GM19372 (cell line): ENCODE data around the gene NOP58.
"Not testable (repeated sequence)": the region's sequence is repeated elsewhere in the genome, so short reads cannot be mapped to it uniquely, and the experiment has no call there.

Experiments used
- ATAC-seq: cut with Tn5 transposase; IDR thresholded peaks from one replicate; pipeline ENCODE4 v1.9.1; 2021; ENCODE audit warnings: mild to moderate bottlenecking, low read depth, moderate library complexity; ENCODE audit not compliant: unreplicated experiment

Gene NOP58

DNA sequence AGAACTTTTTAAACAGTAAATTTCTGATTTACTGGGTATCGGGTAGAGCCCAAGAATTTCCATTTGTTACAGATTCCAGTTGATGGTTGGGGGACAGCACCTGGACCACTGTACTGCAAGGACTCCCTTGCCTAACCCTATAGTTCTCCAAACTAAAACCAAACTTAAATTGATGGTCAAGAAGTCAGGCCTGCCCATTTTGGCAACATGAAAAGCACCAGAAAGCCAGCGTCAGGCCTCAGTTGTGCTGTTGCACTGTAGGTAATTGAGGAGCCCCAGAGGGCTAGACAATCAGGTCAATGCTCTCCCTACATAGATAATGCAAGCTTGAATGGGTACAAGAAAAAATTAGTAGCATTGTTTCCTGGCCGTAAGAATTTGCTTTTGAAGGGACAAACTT is 40.5 kb downstream of the NOP58 start:
- ATAC-seq = no peak

DNA sequence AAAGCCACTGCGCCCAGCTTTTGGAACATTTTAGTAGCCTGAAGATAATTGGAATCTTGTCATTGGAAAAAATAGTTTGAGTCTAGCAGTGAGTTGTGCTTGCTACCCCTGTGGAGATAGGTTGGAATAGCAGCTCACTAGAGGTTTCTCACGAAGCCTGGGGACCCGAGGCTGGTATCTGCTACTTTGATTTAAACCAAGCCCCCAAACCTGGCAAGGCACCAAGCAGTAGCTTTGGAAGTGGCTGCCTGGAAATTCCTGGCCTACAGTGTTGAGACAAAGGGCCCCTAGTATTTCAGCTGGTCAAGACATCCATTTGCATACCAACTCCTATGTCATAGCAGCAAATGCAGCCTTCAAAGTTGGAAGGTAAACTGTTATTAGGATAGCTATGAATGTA is 42.1 kb downstream of the NOP58 start:
- no peak for ATAC-seq

- no peak for ATAC-seq
These were observed 46.3 kb downstream of the NOP58 start for GRCh38 chr2:202311823-202312388.

- ATAC-seq = no peak
These were observed 48.6 kb downstream of the NOP58 start for GRCh38 chr2:202314116-202314515.

GRCh38 chr2:202317080-202317857 is 51.7 kb downstream of the NOP58 start:
- ATAC-seq = no peak

DNA sequence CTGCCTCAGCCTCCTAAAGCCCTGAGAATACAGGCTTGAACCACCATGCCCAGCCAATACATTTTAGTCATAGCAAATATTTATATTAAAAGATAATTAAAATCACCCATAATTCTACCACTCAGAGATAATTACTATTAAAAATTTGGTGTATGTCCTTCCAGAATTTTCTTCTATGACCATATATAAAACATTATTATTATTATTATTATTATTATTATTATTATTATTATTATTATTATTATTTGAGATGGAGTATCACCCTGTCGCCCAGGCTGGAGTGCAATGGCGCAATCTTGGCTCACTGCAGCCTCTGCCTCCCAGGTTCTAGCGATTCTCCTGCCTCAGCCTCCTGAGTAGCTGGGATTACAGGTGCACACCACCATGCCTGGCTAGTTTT is 54.8 kb downstream of the NOP58 start:
- ATAC-seq = not testable (repeated sequence)

DNA sequence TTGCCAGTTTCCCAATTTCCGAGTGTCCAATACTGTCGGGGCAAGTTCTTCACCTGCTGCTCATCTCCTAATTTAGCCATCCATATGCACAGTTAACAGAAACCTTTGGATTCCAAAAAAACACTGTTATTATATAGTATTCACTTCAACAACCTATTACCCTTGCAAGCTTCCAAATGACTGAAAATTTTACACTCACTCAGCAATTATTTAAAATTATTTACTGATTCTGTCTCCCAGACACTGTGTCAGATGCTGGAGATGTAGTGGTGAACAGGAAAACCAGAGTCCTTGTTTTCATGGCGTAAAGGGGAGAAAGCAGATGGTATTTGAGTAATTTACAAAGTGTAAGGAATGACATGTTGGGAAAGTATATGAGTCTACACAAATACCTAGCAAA is 56.9 kb downstream of the NOP58 start:
- ATAC-seq = no peak

GRCh38 chr2:202327858-202328257 is 62.3 kb downstream of the NOP58 start:
- ATAC-seq = no peak

DNA sequence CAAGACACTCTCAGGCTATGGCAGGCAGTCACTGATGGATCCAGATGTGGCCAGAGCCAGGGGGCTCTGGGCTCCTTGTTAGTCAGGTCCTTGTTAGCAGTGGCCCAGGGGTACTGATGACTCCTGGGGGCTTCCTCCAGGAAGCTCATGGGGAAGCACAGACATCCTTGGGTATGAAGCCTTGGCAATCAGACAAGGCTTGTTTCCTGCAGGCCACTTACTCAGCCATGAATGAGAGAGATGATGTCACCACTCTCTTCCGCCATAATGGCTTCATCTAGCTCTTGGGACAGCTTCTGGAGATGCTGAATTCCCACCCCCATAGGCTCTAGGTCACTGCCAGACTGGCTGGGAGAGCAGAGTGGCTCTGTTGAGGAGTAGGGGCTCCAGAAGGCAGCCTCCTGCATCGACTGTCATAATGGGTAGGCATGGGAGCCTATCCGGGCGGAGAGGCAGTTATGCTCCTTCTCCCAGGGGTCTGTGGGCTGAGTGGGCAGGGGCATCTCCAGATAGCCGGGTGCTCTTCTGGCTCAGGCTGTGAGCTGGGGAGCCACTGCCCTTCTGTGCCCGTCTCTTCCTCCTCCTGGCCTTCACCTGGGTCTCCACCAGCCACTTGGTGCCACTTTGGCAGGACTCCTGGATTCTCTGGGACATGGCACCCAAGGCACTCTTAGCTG is 70.4 kb downstream of the NOP58 start:
- ATAC-seq = no peak

DNA sequence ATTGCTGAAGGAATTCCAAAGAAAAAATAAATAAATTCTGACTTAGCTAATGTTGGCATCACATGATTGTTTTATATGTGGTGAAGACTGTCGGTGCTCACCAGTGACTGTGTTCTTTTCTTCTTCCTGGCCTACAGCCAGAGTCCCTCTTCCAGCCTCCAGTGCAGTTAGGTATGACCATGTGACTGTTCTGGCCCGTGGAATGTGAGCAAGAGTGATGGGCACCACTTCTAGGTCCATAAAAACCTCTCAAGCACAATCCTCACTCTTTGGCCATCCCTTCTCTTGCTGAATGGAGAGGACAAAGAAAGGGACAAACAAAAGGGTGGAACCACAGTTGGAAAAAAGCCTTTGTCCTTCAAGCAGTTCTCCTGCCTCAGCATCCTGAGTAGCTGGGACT is 71.6 kb downstream of the NOP58 start:
- no peak for ATAC-seq

- ATAC-seq = no peak
These were observed 72.3 kb downstream of the NOP58 start for GRCh38 chr2:202337706-202338346.

GRCh38 chr2:202339071-202339870 is 73.7 kb downstream of the NOP58 start:
- no peak for ATAC-seq

DNA sequence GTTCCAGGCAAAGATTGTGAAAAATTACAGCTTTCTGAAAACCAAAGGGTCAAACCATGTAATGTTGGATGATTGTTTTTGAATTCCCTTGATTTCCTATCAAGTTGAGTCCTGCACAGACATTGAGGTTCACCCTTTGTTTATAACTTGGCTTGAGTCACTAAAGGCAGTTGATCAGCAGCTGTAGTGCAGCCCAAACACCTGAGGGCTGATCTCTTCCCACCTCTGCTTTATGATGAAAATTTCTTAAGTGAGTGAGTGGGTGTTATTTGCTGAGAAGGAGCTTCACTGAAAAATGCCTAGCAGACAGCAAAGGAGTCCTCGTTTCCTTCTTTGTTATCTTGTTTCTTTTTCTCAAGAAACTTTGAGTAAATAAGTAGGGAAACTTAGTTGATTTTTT is 78.6 kb downstream of the NOP58 start:
- no peak for ATAC-seq

- no peak for ATAC-seq
These were observed 80.6 kb downstream of the NOP58 start for GRCh38 chr2:202346180-202346579.
